Natural killer cell (primary cell): Measurements from ENCODE around the gene XXYLT1. TPM values are rescaled to one million over a fixed set of nuclear protein-coding genes. Genes with fewer than 3 reads are reported as not detected.

Source experiments
- ATAC-seq, 3 donors: fragments of 150-1000 bp in 2 of 3; fragments of 200-7000 bp in 1 of 3; cut with Tn5 transposase; 1 replicate in 1 of 3; 2 replicates in 2 of 3; pipeline ENCODE4 v1.10.0; 2021; ENCODE audit warnings: mild to moderate bottlenecking in 2 of 3, moderate library complexity in 2 of 3
- DNase-seq, 2 donors: peaks; one replicate each; pipeline versions ENCODE4 v3.0.0 to v3.0.0-alpha.2; 2013 to 2021; ENCODE audit warnings: mixed read lengths in 1 of 2
- H3K27ac ChIP-seq: one replicate; pipeline ENCODE4 v1.5.1; 2013; ENCODE audit warnings: mild to moderate bottlenecking, low read length
- H3K27me3 ChIP-seq: one replicate; pipeline ENCODE4 v1.6.1; 2013; ENCODE audit warnings: low read length; ENCODE audit not compliant: control insufficient read depth, insufficient read depth
- H3K36me3 ChIP-seq: one replicate; pipeline ENCODE4 v1.6.1; 2013; ENCODE audit warnings: low read length; ENCODE audit not compliant: control insufficient read depth, insufficient read depth
- H3K4me1 ChIP-seq: one replicate; pipeline ENCODE4 v1.6.1; 2013; ENCODE audit warnings: low read length; ENCODE audit not compliant: control insufficient read depth, insufficient read depth
- H3K4me3 ChIP-seq: one replicate; pipeline ENCODE4 v1.5.1; 2013; ENCODE audit warnings: low read length
- H3K9me3 ChIP-seq: one replicate; pipeline ENCODE4 v1.6.1; 2013; ENCODE audit warnings: low read length; ENCODE audit not compliant: control insufficient read depth, insufficient read depth
- H3K27ac Mint-ChIP-seq, 2 donors: one replicate each; pipeline ENCODE4 v1.8.0; 2022; ENCODE audit warnings: mild to moderate bottlenecking in 2 of 2, mixed read lengths in 2 of 2, moderate library complexity in 1 of 2
- H3K27me3 Mint-ChIP-seq, 2 donors: one replicate each; pipeline ENCODE4 v1.8.0; 2022; ENCODE audit warnings: low read depth in 2 of 2, mixed read lengths in 2 of 2
- H3K36me3 Mint-ChIP-seq: one replicate; pipeline ENCODE4 v1.8.0; 2022; ENCODE audit warnings: mixed read lengths
- H3K4me1 Mint-ChIP-seq, 2 donors: one replicate each; pipeline ENCODE4 v1.8.0; 2022; ENCODE audit warnings: mixed read lengths in 2 of 2
- H3K4me3 Mint-ChIP-seq: one replicate; pipeline ENCODE4 v1.8.0; 2022; ENCODE audit warnings: mild to moderate bottlenecking, moderate library complexity, mixed read lengths
- H3K9me3 Mint-ChIP-seq, 2 donors: one replicate each; pipeline ENCODE4 v1.8.0; 2022; ENCODE audit warnings: mixed read lengths in 2 of 2
- WGBS: methylation state at CpG from one replicate; pipeline ENCODE4 v1.1.7; 2013; ENCODE audit warnings: missing lambda C conversion rate; ENCODE audit not compliant: insufficient coverage; 5-methylcytosine and 5-hydroxymethylcytosine counted together
- intact Hi-C: fragments of 100-400 bp; cut with micrococcal nuclease; formaldehyde crosslinking; loops from one replicate; pipeline ENCODE4 v1.14.2; 2022
- total RNA-seq, 4 donors: library from RNA; stranded (reverse); fragments of 120-200 nt in 1 of 4; gene quantifications; one replicate each; pipeline versions ENCODE4 v1.2.3 to v1.2.4, GENCODE V29; 2013 to 2022
- TF ChIP-seq, protein P1 (sequence below): fragments of 200-600 bp; IDR thresholded peaks from one replicate; pipeline ENCODE4 v1.8.0; 2022; ENCODE audit warnings: antibody characterized with exemption

The XXYLT1 gene
- total RNA-seq, 3 donors from 2014 or later (not counting 1 experiment from before 2014, with no cell fraction given), result 8.7 to 13.6 (median 10.2) TPM

DNA sequence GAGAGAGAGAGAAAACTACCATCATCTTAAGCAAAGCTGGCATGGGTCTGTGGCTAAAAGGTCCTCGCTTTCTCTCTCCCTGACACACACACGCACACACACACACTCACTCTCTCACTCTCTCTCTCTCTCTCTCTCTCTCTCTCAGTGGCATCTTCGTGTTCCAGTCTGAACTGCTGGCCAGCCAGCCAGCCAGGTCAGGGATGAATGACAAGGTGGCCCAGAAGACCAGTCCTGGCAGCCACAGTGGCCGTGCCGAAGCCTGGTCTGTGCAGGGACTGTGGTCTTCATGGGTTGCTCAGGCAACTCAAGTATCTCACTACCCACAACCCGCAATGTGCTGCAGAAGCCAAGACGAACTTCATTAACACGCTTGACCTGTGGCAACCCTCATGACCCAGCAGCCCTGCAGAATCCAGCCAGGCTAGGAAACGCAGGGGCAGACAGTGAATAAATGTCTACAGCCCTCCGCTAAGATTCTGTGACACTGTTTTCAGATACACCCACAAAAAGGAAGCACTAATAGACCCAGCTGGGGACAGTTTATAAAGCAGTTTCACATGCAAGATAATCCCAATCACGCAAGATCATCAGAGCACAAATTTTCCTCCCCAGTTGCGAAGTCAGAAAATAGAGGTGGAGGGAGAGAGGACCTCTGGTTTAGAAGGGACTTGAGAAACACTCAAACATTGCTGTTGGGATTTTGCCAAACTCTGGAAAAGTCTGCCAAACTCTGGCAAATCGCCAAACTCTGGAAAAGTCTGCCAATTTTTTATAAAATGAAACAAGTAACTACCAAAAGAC lies 66.4 kb downstream of the XXYLT1 start:
- TF ChIP-seq, protein P1, sequence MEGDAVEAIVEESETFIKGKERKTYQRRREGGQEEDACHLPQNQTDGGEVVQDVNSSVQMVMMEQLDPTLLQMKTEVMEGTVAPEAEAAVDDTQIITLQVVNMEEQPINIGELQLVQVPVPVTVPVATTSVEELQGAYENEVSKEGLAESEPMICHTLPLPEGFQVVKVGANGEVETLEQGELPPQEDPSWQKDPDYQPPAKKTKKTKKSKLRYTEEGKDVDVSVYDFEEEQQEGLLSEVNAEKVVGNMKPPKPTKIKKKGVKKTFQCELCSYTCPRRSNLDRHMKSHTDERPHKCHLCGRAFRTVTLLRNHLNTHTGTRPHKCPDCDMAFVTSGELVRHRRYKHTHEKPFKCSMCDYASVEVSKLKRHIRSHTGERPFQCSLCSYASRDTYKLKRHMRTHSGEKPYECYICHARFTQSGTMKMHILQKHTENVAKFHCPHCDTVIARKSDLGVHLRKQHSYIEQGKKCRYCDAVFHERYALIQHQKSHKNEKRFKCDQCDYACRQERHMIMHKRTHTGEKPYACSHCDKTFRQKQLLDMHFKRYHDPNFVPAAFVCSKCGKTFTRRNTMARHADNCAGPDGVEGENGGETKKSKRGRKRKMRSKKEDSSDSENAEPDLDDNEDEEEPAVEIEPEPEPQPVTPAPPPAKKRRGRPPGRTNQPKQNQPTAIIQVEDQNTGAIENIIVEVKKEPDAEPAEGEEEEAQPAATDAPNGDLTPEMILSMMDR, result no peak
- DNase-seq (peak; percentile 18 to 25), ATAC-seq (peak; percentile 47 to 57 (median 54))
- H3K36me3 Mint-ChIP-seq, result no peaks in the 10 kb centered on the region
- H3K36me3 ChIP-seq, result no peaks in the 10 kb centered on the region
- intact Hi-C loops, result loop anchor here (5.0 kb wide), 1 partner anchor 52 kb away; no protein-coding TSS in a partner anchor
- H3K9me3 ChIP-seq, result no peaks in the 10 kb centered on the region
- WGBS, result 40% methylated on average over 12 of the region's 13 CpGs
- peak overlapping the region; percentile 74 for H3K27ac ChIP-seq
- H3K27me3 Mint-ChIP-seq, result peaks cover 0 to 2% of the 10 kb centered on the region in 2 donors
- peaks cover 29 to 35% of the 10 kb centered on the region in 2 donors for H3K4me1 Mint-ChIP-seq
- no peaks in the 10 kb centered on the region for H3K9me3 Mint-ChIP-seq
- peak overlapping the region; percentile 94 for H3K4me3 Mint-ChIP-seq
- no peak overlapping the region for H3K4me3 ChIP-seq
- no peaks in the 10 kb centered on the region for H3K27me3 ChIP-seq
- H3K27ac Mint-ChIP-seq, result peak overlapping the region; percentile 89 to 94
- peaks cover 26% of the 10 kb centered on the region for H3K4me1 ChIP-seq

DNA sequence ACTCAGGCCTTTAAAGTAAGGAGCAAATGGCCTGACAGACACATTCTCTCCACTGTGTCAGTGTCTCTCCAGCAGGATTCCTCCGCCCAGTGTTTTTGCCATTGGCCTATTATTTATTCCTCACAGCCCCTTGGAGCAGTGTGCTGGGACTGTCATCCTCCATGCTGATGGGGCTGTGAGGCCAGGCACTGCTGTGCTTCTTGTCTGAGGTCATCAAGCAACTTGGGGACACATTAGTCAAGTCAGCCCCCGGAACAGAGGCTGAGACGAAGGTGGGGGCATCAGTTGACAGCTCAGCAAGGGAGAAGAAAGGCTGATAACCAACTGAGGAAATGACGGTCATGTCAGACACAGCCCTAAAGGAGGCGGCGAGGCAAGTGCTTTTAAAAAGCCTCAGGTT lies 67.4 kb downstream of the XXYLT1 start:
- H3K27me3 Mint-ChIP-seq, result peaks cover 0 to 2% of the 10 kb centered on the region in 2 donors
- H3K27ac Mint-ChIP-seq, result peak overlapping the region; percentile 89 to 94
- peaks cover 26% of the 10 kb centered on the region for H3K4me1 ChIP-seq
- H3K9me3 ChIP-seq, result no peaks in the 10 kb centered on the region
- DNase-seq (peak; percentile 32 to 39), ATAC-seq (peak; percentile 81 to 86 (median 82))
- no peaks in the 10 kb centered on the region for H3K36me3 ChIP-seq
- 78% methylated on average over 6 of the region's 6 CpGs for WGBS
- TF ChIP-seq, protein P1, result no peak
- peak overlapping the region; percentile 74 for H3K27ac ChIP-seq
- no peaks in the 10 kb centered on the region for H3K9me3 Mint-ChIP-seq
- no peak overlapping the region for H3K4me3 ChIP-seq
- intact Hi-C loops, result loop anchor here (5.0 kb wide), 1 partner anchor 51 kb away; no protein-coding TSS in a partner anchor
- H3K4me1 Mint-ChIP-seq, result peaks cover 33 to 39% of the 10 kb centered on the region in 2 donors
- H3K36me3 Mint-ChIP-seq, result no peaks in the 10 kb centered on the region
- H3K4me3 Mint-ChIP-seq, result peak overlapping the region; percentile 94
- H3K27me3 ChIP-seq, result no peaks in the 10 kb centered on the region

DNA sequence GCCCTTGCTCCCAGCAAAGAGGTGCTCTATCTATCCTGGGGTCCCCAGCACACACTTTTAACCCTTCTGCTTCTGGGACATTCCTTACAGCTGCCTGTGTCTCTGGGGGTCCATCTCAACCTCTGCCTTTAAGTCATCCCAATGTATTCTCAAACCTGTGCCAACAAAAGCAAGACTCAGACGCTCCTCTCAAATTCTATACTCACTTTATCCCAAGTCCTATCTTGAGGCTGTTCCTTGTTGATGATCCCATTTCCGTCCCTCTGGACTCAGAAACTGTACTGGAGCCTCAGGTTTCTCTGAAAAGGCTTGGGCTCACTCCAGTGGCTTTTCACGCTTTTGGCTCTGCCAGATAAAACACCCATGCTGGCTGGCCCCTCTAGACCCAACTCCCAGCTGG lies 69.7 kb downstream of the XXYLT1 start:
- H3K36me3 ChIP-seq, result no peaks in the 10 kb centered on the region
- Mint-ChIP-seq H3K27me3 (peaks cover 0 to 2% of the 10 kb centered on the region in 2 donors), H3K4me1 (peaks cover 38 to 40% of the 10 kb centered on the region in 2 donors), H3K9me3 (no peaks in the 10 kb centered on the region), H3K36me3 (no peaks in the 10 kb centered on the region), H3K27ac (peak overlapping the region; percentile 6 to 94), H3K4me3 (no peak overlapping the region)
- TF ChIP-seq, protein P1, result no peak
- 95% methylated on average over 3 of the region's 3 CpGs for WGBS
- no peaks in the 10 kb centered on the region for H3K27me3 ChIP-seq
- H3K4me1 ChIP-seq, result peaks cover 26% of the 10 kb centered on the region
- intact Hi-C loops, result loop anchor here (5.0 kb wide), 1 partner anchor 49 kb away; no protein-coding TSS in a partner anchor
- no peaks in the 10 kb centered on the region for H3K9me3 ChIP-seq
- no peak overlapping the region for H3K27ac ChIP-seq
- ATAC-seq (no peak), DNase-seq (no peak)
- no peak overlapping the region for H3K4me3 ChIP-seq
